Stimulated activated naive CD4-positive, alpha-beta T cell treated with Interleukin-2 at 50 U/mL for 16 hours (primary cell): ENCODE measurements around the gene SOX10.
"Not testable (repeated sequence)": the region's sequence is repeated elsewhere in the genome, so short reads cannot be mapped to it uniquely, and the experiment has no call there.

Experiments
- DNase-seq: peaks from one replicate; lab custom pipeline; 2025; lab: John Stamatoyannopoulos, UW

SOX10 gene

DNA sequence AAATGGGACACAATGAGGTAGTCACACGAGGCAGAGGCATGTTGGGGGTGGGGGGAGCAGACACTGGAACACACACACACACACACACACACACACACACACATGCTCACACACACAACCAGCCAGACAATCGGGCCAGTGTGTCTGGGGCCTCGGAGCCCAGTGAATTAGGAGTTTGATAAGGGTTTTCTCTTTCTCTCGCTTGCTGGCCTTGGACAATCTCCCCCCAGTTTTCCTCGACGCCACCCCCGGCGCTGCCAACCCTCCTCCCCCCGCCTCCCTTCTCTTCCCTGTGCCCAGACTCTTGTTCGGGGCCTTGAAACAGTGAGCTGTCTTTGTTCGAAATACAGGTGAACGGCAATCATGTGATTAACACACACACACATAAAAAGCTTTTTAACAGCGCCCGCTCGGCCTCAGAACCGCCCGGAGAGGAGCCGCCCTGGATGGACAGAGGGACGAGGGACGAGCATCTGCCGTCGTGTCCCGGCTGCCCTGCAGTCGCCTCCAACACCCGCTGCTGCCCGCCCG lies 1.5 kb upstream of the SOX10 start:
- DNase-seq: no peak

DNA sequence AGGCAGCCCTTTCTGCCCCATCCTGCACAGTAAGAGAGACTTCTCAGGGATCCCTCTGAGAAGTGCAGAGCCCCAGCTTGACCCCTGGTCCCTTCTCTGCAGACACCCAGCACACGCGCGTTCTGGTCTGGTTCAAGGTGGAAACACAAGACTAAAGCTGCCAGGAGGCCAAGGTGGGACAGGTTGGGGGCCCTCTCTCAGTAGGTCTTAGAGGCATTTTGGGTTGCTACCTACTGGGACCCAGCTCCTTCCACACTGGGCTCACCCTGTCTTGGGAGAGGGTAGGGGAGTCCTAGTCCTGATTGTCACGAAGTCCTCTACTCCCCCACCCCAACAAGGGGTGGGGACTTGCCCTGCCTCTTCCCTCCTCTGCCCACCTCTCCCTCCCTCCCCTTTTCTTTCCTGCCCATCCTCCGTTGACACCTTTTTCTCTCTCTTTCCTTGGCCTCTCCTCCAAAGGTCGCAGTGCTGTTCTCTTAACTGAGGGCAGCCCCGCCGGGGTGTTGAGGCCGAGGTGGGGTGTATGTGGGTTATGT lies 763 bp upstream of the SOX10 start:
- DNase-seq: no peak

DNA sequence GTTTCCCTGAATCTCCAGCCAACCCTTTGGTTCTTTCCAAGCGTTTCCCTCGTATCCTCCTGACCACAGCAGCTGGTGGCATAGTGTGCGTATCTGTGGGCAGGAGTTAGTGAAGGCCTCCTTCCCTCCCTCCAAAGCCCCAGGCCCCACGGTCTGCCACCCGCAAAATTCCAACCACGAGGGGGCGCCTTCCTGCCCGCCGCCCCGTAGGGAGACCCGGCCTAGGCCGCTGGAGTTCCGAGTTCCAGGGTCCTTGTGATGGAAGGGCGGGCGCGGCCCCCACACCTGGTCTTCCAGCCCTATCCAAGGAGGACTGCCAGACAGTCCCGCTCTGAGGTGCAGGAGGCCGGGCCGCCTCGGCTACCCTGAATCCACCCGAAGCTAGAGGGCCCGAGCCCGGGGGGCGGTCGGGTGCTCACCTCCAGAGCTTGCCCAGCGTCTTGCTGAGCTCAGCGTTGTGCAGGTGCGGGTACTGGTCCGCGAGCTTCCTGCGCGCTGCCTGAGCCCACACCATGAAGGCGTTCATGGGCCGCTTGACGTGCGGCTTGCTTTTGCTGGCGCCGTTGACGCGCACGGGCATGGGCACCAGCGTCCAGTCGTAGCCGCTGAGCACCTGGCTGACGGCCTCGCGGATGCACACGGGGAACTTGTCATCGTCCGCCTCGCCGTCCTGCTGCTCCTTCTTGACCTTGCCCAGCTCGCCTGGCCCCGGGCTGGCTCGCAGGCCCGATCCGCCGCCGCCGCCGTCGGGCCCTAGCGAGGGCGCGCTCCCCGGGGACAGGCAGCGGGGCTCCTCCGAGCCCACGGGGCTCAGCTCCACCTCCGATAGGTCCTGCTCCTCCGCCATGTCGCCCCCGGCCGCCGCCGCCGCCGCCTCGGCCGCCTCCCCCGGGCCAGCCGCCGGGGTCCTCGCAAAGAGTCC lies 1.2 kb downstream of the SOX10 start:
- no peak for DNase-seq

DNA sequence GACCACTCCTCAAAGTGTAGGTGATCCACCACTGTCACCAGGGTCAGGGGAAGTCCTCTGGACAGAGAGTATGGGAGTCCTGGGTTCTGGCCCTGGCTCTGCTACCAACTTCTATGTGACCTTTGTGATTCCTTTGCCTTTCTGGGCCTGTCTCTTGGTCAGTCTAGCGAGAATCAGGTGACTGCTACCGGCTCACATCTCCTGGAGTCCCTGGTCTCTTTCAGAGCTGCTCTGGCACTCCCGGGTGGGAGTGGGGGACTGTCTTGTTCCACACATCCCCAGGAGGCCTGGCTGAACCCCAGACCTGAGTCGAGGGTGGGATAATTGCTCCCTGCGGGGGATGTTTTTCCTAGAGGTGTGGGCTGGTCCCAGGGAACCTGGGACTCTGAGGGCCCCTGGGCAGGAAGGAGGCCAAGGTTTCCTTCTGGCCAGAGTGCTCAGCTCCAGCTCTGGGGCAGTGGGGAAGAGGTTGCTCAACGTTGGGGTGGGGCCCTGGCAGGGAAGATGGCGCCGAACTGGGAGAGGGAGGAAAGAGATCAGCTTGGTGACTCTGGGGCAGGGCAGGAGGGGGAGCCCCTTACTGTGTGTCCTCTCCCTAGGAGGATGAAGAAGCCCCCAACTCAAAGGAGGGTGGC lies 2.1 kb downstream of the SOX10 start:
- no peak for DNase-seq

DNA sequence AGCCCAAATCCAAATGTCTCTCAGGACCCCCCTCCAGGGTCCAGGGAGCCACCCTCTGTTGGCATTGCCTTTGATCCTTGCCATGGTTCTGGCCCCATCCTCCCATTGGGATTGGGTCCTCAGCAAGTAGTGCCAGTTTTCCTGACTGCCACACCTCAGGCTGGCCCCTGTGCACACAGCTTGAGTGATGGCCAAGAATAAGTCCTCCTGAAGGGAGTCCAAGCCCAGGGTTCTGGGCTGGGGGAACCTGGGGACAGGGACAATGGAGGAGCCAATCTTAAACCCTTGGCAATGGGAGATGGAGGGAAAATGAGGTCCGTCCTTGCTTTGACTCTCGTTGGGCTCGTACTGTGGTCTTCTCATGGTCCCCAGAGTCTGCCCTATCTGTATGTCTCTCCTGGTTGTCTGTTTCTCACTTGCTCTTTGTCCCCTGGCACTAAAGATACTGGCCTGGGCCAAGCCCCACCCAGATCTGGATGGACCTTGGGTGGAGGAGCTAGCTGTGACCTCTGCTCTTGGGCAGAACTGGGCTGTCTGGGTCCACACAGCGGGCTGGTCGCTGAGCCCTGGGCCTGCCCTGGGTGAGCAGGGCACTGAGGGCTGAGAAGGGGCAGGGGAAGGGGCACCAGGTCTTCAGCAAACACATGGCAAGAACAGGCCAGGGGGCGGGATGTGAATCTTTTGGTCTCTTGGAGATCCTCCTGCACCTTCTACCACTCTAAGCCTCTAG lies 2.9 kb downstream of the SOX10 start:
- DNase-seq: no peak

DNA sequence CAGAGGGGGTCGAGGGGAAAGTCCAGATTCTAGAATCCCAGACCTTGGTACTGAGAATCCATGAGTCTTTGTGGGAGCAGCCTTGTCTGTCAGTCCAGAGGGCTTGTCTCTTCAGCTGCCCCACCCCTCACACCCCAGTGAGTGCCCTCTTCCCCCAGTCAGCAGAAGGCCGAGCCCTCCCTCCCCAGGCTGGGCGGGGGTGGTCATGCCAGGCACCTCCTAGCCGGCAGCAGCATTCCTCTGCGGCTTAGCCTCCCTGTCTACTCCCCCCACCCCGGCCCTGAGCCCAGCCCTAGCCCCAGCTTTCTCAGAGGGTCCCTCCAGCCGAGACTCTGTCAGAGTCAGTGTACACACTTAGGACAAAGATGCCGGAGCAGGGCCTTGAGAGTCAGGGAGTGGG lies 4.6 kb downstream of the SOX10 start:
- DNase-seq: no peak

DNA sequence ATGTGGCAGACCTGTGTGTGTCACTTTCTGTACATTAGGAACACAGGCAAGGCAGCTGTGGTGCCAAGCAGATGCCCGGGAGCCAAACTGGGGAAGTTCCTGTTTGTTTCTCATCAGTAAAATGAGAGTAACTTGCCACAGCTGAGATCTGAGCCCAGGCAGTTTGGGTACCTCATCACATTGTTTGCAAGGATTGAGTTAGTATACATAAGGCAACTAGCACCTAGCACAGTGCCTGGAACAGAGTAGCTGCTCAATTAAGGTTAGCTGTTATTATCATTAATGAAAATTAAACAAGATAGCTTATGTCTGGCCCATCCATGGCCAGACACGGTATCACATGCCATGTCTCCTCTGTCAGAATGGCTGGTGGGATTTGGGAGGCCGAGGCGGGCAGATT lies 7.8 kb downstream of the SOX10 start:
- no peak for DNase-seq

DNA sequence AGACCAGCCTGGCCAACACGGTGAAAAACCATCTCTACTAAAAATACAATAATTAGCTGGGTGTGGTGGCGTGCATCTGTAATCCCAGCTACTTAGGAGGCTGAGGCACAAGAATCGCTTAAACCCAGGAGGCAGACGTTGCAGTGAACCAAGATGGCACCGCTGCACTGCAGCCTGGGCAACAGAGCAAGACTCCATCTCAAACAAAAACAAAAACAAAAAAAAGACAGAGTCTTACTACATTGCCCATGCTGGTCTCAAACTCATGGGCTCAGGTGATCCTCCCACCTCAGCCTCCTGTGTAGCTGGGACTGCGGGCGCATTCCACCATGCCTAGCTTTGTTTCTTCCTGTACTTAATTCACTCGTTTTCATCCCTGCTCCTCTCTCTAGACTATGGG lies 8.3 kb downstream of the SOX10 start:
- DNase-seq: not testable (repeated sequence)

DNA sequence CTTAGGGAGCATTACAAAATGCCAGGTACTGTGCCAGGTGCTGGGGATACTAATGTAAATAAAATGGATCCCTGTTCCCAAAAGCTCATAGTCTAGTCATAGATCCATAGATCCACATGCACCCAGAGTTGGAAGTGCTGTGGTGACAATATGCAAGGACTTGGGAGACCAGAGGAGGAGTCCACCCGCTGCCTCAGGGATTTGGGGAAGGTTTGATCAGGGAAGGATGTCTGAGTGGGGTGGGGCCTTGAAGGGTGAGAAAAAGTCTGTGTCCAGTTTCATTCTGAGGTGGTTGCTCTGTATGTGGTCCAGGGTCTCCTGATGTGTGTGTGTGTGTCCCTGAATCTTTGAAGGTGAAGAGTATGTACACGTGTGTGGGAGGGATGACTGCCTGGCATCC lies 9.2 kb downstream of the SOX10 start:
- DNase-seq: no peak

DNA sequence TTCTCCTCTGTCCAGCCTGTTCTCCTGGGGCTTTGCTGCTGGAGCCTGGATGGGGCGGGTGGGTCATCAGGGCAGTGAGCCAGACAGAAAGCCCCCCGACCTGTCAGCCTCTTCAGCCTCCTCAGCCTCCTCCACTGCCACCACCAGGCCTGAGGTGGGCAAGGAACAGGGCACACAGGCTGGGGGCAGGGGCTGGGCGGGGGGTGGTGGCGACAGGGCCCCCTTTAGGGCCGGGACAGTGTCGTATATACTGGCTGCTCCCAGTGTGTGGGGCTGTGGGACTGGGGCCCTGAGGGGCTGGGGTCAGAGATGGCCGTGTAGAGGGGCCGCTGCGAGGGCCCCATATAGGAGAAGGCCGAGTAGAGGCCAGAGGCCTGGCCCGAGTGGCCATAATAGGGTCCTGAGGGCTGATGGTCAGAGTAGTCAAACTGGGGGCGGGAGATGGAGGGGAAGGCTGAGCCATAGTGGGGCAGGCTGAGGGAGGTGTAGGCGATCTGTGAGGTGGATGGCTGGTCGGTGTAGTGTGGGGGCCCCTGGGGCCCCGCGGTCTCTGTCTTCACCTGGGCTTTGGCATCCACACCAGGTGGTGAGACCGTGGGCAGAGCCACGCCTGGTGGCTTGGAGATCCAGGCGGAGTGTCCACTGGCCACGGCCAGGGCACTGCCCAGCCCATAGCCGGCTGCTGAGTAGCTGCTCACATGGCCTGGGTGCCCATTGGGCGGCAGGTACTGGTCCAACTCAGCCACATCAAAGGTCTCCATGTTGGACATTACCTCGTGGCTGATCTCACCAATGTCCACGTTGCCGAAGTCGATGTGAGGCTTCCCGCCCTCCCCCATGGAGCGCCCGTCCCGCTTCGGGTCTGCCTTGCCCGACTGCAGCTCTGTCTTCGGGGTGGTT lies 10.8 kb downstream of the SOX10 start:
- DNase-seq: no peak

DNA sequence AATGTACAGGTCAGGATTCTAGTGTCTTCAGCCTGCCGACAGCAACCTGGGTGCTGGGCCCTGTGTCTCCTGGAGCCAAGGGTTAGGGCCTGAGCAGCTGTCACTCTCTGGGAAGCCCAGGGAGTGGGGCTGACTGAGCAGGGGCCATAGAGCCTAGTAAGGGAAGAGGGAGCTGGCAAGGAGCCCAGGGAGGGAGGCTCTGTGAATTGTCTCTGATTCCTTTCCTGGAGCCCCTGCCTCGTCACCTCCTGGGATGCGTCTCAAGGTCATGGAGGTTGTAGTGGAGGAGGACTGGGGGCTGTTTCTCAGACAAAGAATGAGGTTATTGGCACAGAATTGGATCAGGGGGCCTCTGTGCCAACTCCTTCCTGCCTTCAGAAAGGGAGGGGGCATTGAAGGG lies 11.8 kb downstream of the SOX10 start:
- no peak for DNase-seq

DNA sequence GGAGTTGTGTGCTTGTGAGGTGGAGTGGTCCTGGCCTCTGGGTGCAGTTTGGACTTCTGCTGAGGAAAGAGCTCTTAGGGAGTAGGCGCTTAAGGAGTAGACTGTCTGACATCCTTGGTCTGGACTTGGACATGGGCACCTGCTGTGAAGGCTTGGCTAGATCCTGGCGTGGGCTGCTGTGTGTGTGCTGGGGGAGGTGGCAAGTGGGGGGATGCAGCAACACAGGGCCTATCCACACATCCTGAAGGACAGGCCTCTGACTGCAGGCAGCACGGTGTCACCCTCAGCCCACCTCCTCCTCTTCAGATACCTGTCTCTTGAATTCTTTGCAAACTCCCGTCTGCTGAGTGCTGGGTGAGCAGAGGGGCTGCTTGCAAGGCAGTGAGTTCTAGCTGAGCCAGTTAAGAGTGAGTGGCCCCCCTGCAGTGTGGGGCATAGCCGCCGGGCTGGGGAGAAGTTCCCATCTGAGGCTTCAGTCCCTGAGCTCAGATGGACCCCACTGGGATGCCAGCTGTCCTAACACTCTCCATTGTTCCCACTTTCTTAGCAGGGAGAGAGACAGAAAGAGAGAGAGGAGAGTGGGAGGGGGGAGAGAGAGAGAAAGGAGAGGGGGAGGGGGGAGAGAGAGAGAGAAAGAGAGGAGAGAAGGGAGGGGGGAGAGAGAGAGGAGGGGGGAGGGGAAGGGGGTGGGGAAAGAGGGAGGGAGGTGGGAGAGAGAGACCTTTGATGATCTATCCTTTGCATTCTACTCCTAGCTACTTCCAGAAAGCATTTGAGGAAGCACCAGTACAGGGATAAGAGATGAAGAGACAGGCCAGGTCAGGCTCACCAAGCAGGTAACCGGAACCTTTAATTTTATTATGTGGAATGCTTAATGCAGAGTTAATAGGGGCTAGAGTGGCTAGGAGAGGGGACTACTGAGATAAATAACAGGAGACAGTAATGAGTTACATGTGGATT lies 12.6 kb downstream of the SOX10 start:
- DNase-seq: no peak

DNA sequence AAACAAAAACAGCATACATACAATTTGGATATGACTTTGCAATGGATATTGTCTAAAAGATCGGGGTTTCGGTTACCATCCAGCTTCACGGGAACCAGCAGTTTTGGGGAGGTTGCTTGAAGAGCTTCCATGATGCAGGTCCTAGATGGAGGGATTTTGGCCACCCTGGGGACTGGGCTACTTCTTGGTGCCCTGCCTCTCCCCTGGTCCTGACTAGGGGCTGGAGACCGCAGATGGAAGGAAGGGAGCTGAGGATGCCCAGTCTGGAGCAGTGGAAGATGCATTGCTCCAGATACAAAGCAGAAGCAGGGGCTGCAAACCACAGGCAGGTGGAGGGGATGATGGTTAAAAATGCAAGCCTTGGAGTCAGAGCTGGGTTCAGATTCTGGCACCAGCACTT lies 13.5 kb downstream of the SOX10 start:
- DNase-seq: no peak

DNA sequence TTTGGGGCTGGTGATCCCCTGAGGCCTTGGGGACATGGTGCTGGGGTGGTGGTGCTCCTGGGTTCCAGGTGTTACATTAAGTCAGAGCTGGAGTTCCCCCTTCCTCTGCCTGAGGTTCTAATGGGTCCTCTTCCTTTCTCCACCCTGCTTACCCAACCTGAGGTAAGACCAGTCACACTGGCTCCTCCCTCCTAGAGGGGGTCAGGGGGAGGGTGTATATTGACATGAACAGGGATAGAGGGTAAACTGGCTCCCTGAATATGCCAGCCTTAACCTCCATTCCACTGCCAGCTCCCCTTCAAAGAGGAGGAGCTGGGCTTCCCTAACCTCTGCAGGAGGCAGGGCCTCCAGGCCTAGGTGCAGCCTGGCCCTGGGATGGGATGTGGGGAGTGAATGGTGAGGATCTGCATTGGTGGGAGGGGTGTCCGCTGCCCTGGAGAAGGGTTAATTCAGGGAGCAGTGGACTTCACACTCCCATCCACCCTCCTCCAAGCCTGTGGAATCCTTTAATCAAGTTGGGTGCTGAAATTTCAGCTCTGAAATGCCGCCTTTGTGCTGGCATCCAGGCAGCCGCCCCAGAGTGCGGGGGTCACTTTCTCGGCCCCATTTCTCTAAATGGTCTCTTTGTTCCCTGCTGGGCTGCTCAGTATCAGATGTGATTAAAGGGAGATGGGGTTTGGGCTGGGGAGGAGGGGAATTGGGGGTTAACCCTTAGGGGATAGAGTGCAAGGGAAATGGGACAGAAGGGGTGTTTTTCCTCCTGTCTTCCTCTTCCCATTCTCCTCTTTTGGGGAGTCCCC lies 15.7 kb downstream of the SOX10 start:
- no peak for DNase-seq

DNA sequence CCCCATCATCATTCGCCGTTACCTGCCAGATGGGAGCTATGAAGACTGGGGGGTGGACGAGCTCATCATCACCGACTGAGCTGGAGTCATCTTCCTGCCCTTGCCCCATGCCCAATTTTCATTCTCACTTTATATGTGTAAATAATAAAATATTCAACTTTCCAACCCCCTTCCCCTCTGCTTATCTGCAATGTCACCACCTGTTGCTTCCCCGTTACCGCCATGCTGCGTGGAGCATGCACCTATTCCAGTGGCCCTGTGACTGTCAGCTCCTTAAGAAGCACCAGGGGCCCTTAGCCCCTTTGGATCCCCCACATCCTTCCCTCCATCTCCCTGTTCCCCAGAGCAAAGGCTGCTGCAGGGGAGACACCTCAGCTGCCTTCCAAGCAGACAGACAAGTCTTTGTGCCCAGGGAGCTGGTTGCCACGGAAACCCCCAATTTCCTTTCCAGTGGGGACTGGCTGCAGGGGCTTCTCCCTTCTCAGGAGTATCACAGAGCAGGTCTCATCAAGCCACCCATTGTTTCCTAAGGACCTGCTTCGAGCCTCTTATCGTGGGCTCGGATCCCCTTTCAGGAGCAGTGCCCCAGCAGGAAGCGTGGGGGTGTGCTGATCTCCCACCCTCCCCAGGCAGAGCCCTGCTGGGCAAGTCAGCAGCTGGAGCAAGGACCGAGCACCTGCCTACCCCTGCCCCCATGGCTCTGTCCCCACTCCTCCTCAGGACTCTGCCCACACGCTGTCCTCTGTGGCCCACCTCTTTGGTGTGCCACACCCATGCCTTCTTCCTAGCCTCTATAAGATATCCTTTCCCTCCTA lies 16.5 kb downstream of the SOX10 start:
- no peak for DNase-seq

DNA sequence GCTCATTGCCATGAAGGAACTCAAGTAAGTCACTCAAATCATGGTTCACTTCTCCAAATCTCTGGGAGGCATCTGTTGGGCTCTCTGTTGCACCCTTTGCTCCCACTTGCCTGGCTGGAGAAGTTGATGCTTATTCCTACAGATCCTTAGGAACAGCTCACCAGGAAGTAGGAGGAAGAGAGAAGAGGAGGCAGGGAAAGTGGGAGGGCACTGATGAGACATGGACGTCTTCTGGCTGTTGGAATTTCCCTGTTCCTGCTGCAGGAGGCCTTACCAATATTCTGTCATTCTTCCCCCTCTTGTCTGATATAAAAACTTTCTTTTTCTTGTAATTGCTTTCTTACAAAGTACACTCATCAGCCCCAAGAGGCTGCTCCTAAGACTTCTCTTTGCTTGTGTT lies 17.2 kb downstream of the SOX10 start:
- no peak for DNase-seq

DNA sequence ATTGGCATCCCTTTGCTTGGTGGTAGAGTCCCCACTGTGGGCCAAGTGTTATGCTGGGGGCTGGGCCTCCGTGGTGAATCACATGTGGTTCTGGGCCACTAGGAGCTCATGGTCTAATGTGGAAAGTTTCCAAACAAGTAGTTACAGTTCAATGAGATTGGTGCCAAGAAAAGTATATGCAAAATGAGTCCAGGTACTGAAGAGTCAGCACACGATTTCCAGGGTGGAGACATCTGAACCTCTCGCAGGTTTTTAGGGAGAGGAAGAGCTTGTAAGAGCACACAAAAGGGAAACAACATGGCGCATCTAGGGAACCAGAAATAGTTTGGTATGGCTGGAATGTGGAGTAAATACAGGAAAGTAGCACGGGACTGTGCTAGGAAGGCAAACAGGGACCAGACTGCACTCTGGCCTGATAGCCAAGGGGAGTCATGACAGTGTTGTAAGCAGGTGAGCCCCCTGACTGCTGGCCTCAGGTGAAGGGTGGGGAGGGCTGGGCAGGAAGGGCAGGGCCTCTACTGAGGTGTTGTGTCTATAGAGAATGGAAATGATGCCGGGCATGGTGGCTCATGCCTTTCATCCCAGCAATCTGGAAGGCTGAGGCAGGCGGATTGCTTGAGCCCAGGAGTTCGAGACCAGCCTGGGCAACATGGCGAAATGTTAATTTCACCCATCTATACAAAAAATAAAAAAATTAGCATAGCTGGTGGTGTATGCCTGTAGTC lies 18.3 kb downstream of the SOX10 start:
- no peak for DNase-seq

DNA sequence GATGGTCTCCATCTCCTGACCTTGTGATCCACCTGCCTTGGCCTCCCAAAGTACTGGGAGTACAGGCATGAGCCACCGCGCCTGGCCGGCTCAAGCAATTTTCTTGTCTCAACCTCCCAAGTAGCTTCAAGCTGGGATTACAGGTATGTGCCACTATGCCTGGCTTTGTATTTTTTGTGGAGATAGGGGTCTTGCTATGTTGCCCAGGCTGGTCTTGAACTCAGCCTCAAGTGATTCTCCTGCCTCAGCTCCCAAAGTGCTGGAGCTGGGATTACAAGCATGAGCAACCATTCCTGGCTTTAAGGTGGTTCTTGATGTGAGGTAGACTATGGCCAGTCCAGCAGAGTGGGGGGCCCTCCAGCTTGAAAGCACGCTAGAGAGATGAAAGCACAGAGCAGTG lies 23.3 kb downstream of the SOX10 start:
- no peak for DNase-seq
